ENCODE data around the gene SELENOV. TPM values are rescaled to one million over a fixed set of nuclear protein-coding genes. Genes with fewer than 3 reads are reported as not detected.
"Not testable (repeated sequence)": the region's sequence is repeated elsewhere in the genome, so short reads cannot be mapped to it uniquely, and the experiment has no call there.

The SELENOV gene
- total RNA-seq, 2 donors from 2014 or later = not detected

- no peak for TF ChIP-seq CTCF (IDR thresholded peaks at IDR 0.05)
- no peaks in the 10 kb centered on the region for H3K9me3 ChIP-seq
- no peak overlapping the region for H3K27ac ChIP-seq
- DNase-seq (ENCODE audit: low spot score) = no peak
- H3K4me1 ChIP-seq = peaks cover 0 to 10% of the 10 kb centered on the region in 2 donors
- H3K4me3 ChIP-seq = no peak overlapping the region
- H3K27me3 ChIP-seq = no peaks in the 10 kb centered on the region
- peaks cover 54% of the 10 kb centered on the region for H3K36me3 ChIP-seq
These were observed 39.2 kb upstream of the SELENOV start for GRCh38 chr19:39475748-39476147.

DNA sequence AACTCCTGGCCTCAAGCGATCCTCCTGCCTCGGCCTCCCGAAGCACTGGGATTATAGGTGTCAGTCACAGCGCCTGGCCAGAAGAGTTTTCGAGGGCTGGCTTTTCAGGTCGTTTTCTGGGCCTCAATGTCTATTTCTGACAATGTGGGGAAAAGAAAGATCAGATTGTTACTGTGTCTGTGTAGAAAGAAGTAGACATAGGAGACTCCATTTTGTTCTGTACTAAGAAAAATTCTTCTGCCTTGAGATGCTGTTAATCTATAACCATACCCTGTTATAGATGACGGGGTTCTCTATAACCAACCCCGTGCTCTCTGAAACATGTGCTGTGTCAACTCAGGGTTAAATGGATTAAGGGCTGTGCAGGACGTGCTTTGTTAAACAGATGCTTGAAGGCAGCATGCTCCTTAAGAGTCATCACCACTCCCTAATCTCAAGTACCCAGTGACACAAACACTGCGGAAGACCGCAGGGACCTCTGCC, 35.6 kb upstream of the SELENOV start:
- not testable (repeated sequence) for H3K27me3 ChIP-seq; H3K4me3 ChIP-seq; H3K9me3 ChIP-seq; H3K27ac ChIP-seq; DNase-seq (ENCODE audit: low spot score)
- H3K36me3 ChIP-seq = peaks cover 18% of the 10 kb centered on the region
- peaks cover 0 to 21% of the 10 kb centered on the region in 2 donors for H3K4me1 ChIP-seq

GRCh38 chr19:39479916-39480315, 35.0 kb upstream of the SELENOV start:
- peak overlapping the region; percentile 63 to 85 for H3K27ac ChIP-seq
- no peak for TF ChIP-seq CTCF (IDR thresholded peaks at IDR 0.05)
- peak overlapping the region; percentile 68 to 99 for H3K4me3 ChIP-seq
- H3K9me3 ChIP-seq = no peaks in the 10 kb centered on the region
- no peaks in the 10 kb centered on the region for H3K27me3 ChIP-seq
- no peak for DNase-seq (ENCODE audit: low spot score)
- H3K4me1 ChIP-seq = peaks cover 0 to 21% of the 10 kb centered on the region in 2 donors
- H3K36me3 ChIP-seq = peaks cover 13% of the 10 kb centered on the region

GRCh38 chr19:39480337-39481228, 34.4 kb upstream of the SELENOV start, which contains the start of gene TIMM50:
TSS of gene TIMM50 (plus strand) at chr19:39480838. CDS start at chr19:39480854, 16 bp downstream.
- Histone ChIP-seq H3K36me3 (peaks cover 10% of the 10 kb centered on the region), H3K27ac (peak within 1 kb of the TSS; percentile 63 to 85), H3K4me3 (peak within 1 kb of the TSS; percentile 68 to 99), H3K4me1 (peaks cover 0 to 19% of the 10 kb centered on the region in 2 donors), H3K27me3 (no peaks in the 10 kb centered on the region), H3K9me3 (no peaks in the 10 kb centered on the region)
- TF ChIP-seq CTCF (IDR thresholded peaks at IDR 0.05) = peak in 1 of 2 donors; percentile 22
- DNase-seq (ENCODE audit: low spot score) = peak; percentile 98

DNA sequence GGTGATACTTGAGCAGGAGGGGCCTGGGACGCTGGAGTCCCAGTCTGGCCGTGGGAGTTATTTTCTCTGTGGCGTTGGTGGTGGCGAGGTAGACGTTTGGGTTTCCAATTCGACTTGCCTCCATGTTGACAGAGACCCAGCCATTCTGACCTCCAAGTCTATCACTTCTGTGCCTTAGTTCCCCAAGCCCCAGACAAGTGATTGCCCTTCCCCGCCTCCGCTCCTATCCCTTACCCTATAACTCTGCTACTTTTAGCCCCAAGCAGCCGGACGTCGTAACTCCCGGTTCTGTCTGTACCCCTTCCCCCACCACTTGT, 33.8 kb upstream of the SELENOV start:
- Histone ChIP-seq H3K36me3 (peaks cover 10% of the 10 kb centered on the region), H3K27ac (peak overlapping the region; percentile 63 to 85), H3K9me3 (no peaks in the 10 kb centered on the region), H3K27me3 (no peaks in the 10 kb centered on the region), H3K4me3 (peak overlapping the region; percentile 68 to 99), H3K4me1 (peaks cover 0 to 17% of the 10 kb centered on the region in 2 donors)
- no peak for TF ChIP-seq CTCF (IDR thresholded peaks at IDR 0.05)
- DNase-seq (ENCODE audit: low spot score) = no peak

DNA sequence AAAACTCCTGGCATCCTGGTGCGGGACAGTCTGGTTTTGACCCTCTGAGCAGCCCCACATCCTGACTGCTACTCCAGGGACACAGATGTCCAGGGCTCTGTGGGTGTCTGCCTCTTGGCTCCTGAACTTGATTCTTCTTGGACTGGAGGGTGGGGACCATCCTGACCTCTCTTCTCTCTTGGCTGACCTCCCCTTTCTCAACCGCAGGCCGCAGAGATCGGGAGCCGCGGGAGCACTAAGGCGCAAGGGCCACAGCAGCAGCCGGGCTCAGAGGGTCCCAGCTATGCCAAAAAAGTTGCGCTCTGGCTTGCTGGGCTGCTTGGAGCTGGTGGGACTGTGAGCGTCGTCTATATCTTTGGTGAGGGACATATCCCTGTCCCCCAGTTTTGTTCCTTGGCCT, 33.3 kb upstream of the SELENOV start:
- Histone ChIP-seq H3K4me1 (peaks cover 0 to 17% of the 10 kb centered on the region in 2 donors), H3K27ac (no peak overlapping the region), H3K4me3 (peak overlapping the region; percentile 68 to 99), H3K9me3 (no peaks in the 10 kb centered on the region), H3K27me3 (no peaks in the 10 kb centered on the region), H3K36me3 (peaks cover 12% of the 10 kb centered on the region)
- no peak for DNase-seq (ENCODE audit: low spot score)
- no peak for TF ChIP-seq CTCF (IDR thresholded peaks at IDR 0.05)
